Panc1 (cell line): ENCODE measurements around the gene PLCL1. TPM values are rescaled to one million over a fixed set of nuclear protein-coding genes. Genes with fewer than 3 reads are reported as not detected.

ENCODE experiments used
- ATAC-seq: fragments of 200-7000 bp; cut with Tn5 transposase; 2 replicates; pipeline ENCODE4 v1.9.1; 2020; ENCODE audit warnings: mild to moderate bottlenecking, moderate library complexity
- BruUV-seq: library from RNA; stranded (reverse); fragments of 400-500 nt; replicated peaks from 2 replicates; lab custom pipeline; 2021; lab: Mats Ljungman, UMichigan
- CTCF ChIA-PET: fragments of 300-600 bp; sonication (Branson Sonifier 250); formaldehyde crosslinking; loops from one replicate; lab custom pipeline; 2022; ENCODE audit warnings: antibody characterized with exemption; lab: Charles Lee
- POLR2A ChIA-PET: fragments of 300-600 bp; sonication (Branson Sonifier 250); formaldehyde crosslinking; loops from one replicate; lab custom pipeline; 2022; ENCODE audit warnings: antibody characterized with exemption; lab: Charles Lee
- DNase-seq: peaks from one replicate; pipeline ENCODE4 v3.0.0-alpha.2; 2010; ENCODE audit warnings: low read depth, low spot score
- H3K27ac ChIP-seq: 2 replicates; pipeline ENCODE4 v1.5.1; 2011; ENCODE audit warnings: mild to moderate bottlenecking, low read length, inconsistent platforms
- H3K27me3 ChIP-seq: fragments of 200-500 bp; sonication (Bioruptor generic); 2 replicates; pipeline ENCODE4 v1.6.0; 2014; ENCODE audit warnings: low read length, inconsistent platforms; ENCODE audit not compliant: control insufficient read depth, insufficient read depth
- H3K36me3 ChIP-seq: fragments of 200-500 bp; sonication (Bioruptor generic); 2 replicates; pipeline ENCODE4 v1.5.1; 2014; ENCODE audit warnings: inconsistent platforms, mild to moderate bottlenecking, low read length, moderate library complexity; ENCODE audit not compliant: control insufficient read depth, insufficient read depth
- H3K4me1 ChIP-seq: 2 replicates; pipeline ENCODE4 v1.5.1; 2011; ENCODE audit warnings: inconsistent platforms, mild to moderate bottlenecking, low read length, moderate library complexity; ENCODE audit not compliant: control insufficient read depth, insufficient read depth
- H3K4me3 ChIP-seq, 2 experiments: 2 replicates each; pipeline ENCODE4 v1.5.1; 2011 to 2012; ENCODE audit warnings: low read depth in 2 of 2, low read length in 2 of 2, mild to moderate bottlenecking in 2 of 2, inconsistent platforms in 1 of 2, moderate library complexity in 1 of 2
- H3K9me3 ChIP-seq: fragments of 200-500 bp; sonication (Bioruptor generic); 2 replicates; pipeline ENCODE4 v1.5.1; 2014; ENCODE audit warnings: low read depth, mild to moderate bottlenecking, inconsistent platforms, low read length, moderate library complexity; ENCODE audit not compliant: control insufficient read depth, insufficient read depth
- POLR2AphosphoS5 ChIP-seq: IDR thresholded peaks from 2 replicates; pipeline ENCODE4 v1.6.1; 2012; ENCODE audit warnings: mild to moderate bottlenecking, low read depth, low read length, moderate library complexity
- SIN3A ChIP-seq: IDR thresholded peaks from 2 replicates; pipeline ENCODE4 v1.6.1; 2012; ENCODE audit warnings: low read depth, mild to moderate bottlenecking, low read length, moderate library complexity, borderline replicate concordance; ENCODE audit not compliant: insufficient read depth
- TCF7L2 ChIP-seq: IDR thresholded peaks from 2 replicates; pipeline ENCODE4 v1.6.1; 2011; ENCODE audit warnings: mild to moderate bottlenecking, low read depth, low read length, inconsistent platforms
- in situ Hi-C: cut with HindIII; loops from 2 replicates; pipeline ENCODE4 v1.10.0; 2016; ENCODE audit warnings: low sequenced_read_pairs, low pct_unique_long_range_greater_than_20kb
- intact Hi-C: fragments of 100-400 bp; cut with micrococcal nuclease; formaldehyde crosslinking; loops from one replicate; pipeline ENCODE4 v1.10.0; 2022; ENCODE audit not compliant: unreplicated experiment
- total RNA-seq: library from RNA; stranded (reverse); gene quantifications from one replicate; pipeline ENCODE4 v1.2.1, GENCODE V29; 2021; ENCODE audit not compliant: unreplicated experiment
- TF ChIP-seq, protein P1 (sequence below): fragments of 450-650 bp; IDR thresholded peaks from 2 replicates; pipeline ENCODE4 v1.5.1; 2017; ENCODE audit warnings: mild to moderate bottlenecking
- TF ChIP-seq, protein P2 (sequence below), 2 experiments: IDR thresholded peaks; 2 replicates each; pipeline ENCODE4 v1.6.1; 2011 to 2012; ENCODE audit warnings: low read depth in 2 of 2, control low read depth in 1 of 2, low read length in 1 of 2, mild to moderate bottlenecking in 1 of 2, moderate library complexity in 1 of 2; ENCODE audit not compliant: insufficient read depth in 1 of 2

The PLCL1 gene
- total RNA-seq, 1 experiment from 2014 or later, result not detected

DNA sequence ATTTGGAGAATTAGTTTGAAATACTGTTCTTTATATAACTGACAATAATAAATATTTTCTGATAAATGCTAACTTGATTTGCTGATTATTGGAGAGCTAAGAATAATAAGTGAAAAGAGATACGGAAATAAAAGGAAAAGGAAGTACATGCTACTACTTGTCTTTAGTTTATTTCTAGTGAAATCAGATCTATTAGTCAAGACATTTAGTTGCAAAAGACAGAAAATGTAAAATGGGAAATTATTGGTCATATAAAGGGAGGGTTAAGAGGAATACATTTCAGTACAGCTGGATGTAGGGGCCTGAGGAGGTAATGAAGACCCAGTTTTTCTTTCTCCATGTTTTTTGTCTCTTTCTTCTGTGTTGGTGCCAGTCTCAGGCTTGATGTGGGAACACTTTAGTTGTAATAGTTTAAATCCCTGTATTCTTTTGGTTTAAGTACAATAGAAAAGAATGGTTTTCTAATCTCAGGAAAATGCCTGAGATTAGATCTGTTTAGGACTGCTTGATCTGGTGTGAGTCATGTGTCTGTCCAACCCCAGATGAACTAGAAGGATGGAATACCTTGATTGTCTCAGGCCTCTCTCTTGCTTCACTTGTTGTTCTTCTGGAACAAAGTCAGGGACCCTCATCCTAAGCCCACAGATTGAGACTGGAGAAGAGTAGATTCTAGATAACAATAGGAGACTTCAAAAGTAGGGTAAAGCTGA, 58.0 kb downstream of the PLCL1 start:
- Histone ChIP-seq H3K36me3 (no peaks in the 10 kb centered on the region), H3K4me3 (no peak overlapping the region), H3K9me3 (no peaks in the 10 kb centered on the region), H3K27ac (no peak overlapping the region), H3K27me3 (peaks cover 6% of the 10 kb centered on the region; the same call in 1 of the 2 replicates), H3K4me1 (no peaks in the 10 kb centered on the region)
- ChIA-PET CTCF (no interaction called here), POLR2A (no interaction called here)
- ATAC-seq, result no peak
- no TSS peak for BruUV-seq
- DNase-seq, result no peak
- no peak for TF ChIP-seq SIN3A
- no peak for TF ChIP-seq POLR2AphosphoS5
- no peak for TF ChIP-seq TCF7L2
- TF ChIP-seq, protein P1, sequence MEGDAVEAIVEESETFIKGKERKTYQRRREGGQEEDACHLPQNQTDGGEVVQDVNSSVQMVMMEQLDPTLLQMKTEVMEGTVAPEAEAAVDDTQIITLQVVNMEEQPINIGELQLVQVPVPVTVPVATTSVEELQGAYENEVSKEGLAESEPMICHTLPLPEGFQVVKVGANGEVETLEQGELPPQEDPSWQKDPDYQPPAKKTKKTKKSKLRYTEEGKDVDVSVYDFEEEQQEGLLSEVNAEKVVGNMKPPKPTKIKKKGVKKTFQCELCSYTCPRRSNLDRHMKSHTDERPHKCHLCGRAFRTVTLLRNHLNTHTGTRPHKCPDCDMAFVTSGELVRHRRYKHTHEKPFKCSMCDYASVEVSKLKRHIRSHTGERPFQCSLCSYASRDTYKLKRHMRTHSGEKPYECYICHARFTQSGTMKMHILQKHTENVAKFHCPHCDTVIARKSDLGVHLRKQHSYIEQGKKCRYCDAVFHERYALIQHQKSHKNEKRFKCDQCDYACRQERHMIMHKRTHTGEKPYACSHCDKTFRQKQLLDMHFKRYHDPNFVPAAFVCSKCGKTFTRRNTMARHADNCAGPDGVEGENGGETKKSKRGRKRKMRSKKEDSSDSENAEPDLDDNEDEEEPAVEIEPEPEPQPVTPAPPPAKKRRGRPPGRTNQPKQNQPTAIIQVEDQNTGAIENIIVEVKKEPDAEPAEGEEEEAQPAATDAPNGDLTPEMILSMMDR, result no peak
- TF ChIP-seq, protein P2, sequence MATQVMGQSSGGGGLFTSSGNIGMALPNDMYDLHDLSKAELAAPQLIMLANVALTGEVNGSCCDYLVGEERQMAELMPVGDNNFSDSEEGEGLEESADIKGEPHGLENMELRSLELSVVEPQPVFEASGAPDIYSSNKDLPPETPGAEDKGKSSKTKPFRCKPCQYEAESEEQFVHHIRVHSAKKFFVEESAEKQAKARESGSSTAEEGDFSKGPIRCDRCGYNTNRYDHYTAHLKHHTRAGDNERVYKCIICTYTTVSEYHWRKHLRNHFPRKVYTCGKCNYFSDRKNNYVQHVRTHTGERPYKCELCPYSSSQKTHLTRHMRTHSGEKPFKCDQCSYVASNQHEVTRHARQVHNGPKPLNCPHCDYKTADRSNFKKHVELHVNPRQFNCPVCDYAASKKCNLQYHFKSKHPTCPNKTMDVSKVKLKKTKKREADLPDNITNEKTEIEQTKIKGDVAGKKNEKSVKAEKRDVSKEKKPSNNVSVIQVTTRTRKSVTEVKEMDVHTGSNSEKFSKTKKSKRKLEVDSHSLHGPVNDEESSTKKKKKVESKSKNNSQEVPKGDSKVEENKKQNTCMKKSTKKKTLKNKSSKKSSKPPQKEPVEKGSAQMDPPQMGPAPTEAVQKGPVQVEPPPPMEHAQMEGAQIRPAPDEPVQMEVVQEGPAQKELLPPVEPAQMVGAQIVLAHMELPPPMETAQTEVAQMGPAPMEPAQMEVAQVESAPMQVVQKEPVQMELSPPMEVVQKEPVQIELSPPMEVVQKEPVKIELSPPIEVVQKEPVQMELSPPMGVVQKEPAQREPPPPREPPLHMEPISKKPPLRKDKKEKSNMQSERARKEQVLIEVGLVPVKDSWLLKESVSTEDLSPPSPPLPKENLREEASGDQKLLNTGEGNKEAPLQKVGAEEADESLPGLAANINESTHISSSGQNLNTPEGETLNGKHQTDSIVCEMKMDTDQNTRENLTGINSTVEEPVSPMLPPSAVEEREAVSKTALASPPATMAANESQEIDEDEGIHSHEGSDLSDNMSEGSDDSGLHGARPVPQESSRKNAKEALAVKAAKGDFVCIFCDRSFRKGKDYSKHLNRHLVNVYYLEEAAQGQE (IDR thresholded peaks at IDR 0.05; ENCODE audit: insufficient read depth in 1 of 2, low read depth in 2 of 2, low read length in 1 of 2), result no peak
- intact Hi-C loops (no loop called here), in situ Hi-C loops (no loop called here)

DNA sequence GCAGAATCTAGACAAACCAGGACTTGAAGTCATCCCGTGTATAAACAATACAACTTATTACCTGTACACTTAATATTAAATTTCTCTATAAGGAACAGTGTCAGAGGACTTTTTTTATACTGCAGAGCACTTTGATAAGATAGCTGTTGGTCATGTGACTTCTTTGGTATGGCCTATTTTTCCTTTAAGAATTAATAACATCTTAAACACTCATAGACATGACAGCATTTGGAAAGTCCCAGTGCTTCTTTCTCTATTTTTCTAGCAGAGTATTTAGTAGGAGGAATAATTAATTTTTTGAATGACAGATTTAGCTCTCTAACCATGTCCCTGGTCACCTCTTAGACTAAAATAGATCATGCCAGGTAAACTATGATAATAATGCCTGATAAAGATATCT, 59.4 kb downstream of the PLCL1 start:
- no peak overlapping the region for H3K4me3 ChIP-seq
- intact Hi-C loops (no loop called here), in situ Hi-C loops (no loop called here)
- ChIA-PET CTCF (no interaction called here), POLR2A (no interaction called here)
- no peak for DNase-seq
- peaks cover 6% of the 10 kb centered on the region; the same call in 1 of the 2 replicates for H3K27me3 ChIP-seq
- ATAC-seq, result no peak
- TF ChIP-seq POLR2AphosphoS5 (no peak), TCF7L2 (no peak), SIN3A (no peak)
- TF ChIP-seq, protein P2 (IDR thresholded peaks at IDR 0.05; ENCODE audit: insufficient read depth in 1 of 2, low read depth in 2 of 2, low read length in 1 of 2), result no peak
- TF ChIP-seq, protein P1, result no peak
- no peak overlapping the region for H3K27ac ChIP-seq
- no peaks in the 10 kb centered on the region for H3K9me3 ChIP-seq
- no TSS peak for BruUV-seq
- H3K4me1 ChIP-seq, result no peaks in the 10 kb centered on the region
- H3K36me3 ChIP-seq, result no peaks in the 10 kb centered on the region
